ENCODE data around the gene CTR9. TPM values are rescaled to one million over a fixed set of nuclear protein-coding genes. Genes with fewer than 3 reads are reported as not detected.
A peak's percentile ranks its signal among the peaks of the same experiment; 100 is the strongest.

CTR9 gene
- total and polyA plus RNA-seq, 2 of the 13 experiments (the other 11 are each of a cell fraction or from before 2014, with no cell fraction given), result 6.6 to 22.1 TPM

- TF ChIP-seq PRDM15 (CRISPR knock-in tag; IDR thresholded peaks at IDR 0.05), result no peak
- TF ChIP-seq MTA3 (CRISPR knock-in tag; IDR thresholded peaks at IDR 0.05), result no peak
- peak; percentile 27; the same call in 1 of the 2 replicates for TF ChIP-seq ZBTB38 (CRISPR knock-in tag; IDR thresholded peaks at IDR 0.05)
- TF ChIP-seq ZNF563 (CRISPR knock-in tag; IDR thresholded peaks at IDR 0.05), result no peak
- peak; percentile 78; the same call in 1 of the 2 replicates for TF ChIP-seq ZBTB33 (CRISPR knock-in tag; IDR thresholded peaks at IDR 0.05)
- TF ChIP-seq FOSL2 (CRISPR knock-in tag; IDR thresholded peaks at IDR 0.05), result 0 out of 2 replicates have a peak, but pooled peaks have one; percentile 20
- no peak for TF ChIP-seq NFIC (IDR thresholded peaks at IDR 0.05; ENCODE audit: low read length)
- TF ChIP-seq HDAC1 (CRISPR knock-in tag; IDR thresholded peaks at IDR 0.05), result no peak
- 0 out of 2 replicates have a peak, but pooled peaks have one; percentile 18 for TF ChIP-seq ARID5B (CRISPR knock-in tag; IDR thresholded peaks at IDR 0.05)
- TF ChIP-seq ZBTB20 (CRISPR knock-in tag; IDR thresholded peaks at IDR 0.05; ENCODE audit: borderline replicate concordance, low read depth), result no peak
- no peak for TF ChIP-seq ATF2 (CRISPR knock-in tag; IDR thresholded peaks at IDR 0.05)
- TF ChIP-seq CHD2 (IDR thresholded peaks at IDR 0.05; ENCODE audit: low read depth, low read length), result no peak
- TF ChIP-seq ZNF549 (CRISPR knock-in tag; IDR thresholded peaks at IDR 0.05), result no peak
- TF ChIP-seq HMGXB3 (CRISPR knock-in tag; IDR thresholded peaks at IDR 0.05; ENCODE audit: borderline replicate concordance), result no peak
- TF ChIP-seq NCOA2 (CRISPR knock-in tag; IDR thresholded peaks at IDR 0.05), result 0 out of 2 replicates have a peak, but pooled peaks have one; percentile 12
Measured at GRCh38 chr11:10805741-10806140, 54.7 kb downstream of the CTR9 start (continued).

All from HepG2 (cell line).